Kidney (tissue), 14 donors: ENCODE data around the gene EIF2A. TPM values are rescaled to one million over a fixed set of nuclear protein-coding genes. Genes with fewer than 3 reads are reported as not detected.
A peak's percentile ranks its signal among the peaks of the same experiment; 100 is the strongest.

Experiments used
- DNase-seq, 5 donors: peaks; one replicate each; pipeline ENCODE4 v3.0.0-alpha.2; 2013 to 2020
- FAIRE-seq: peaks from 2 replicates; lab custom pipeline; 2012; peaks lifted over from hg19 to GRCh38; lab: Jason Lieb, UNC
- H3K27ac ChIP-seq, 2 donors: one replicate each; pipeline ENCODE4 v1.7.0; 2013; ENCODE audit warnings: low read depth in 2 of 2, low read length in 2 of 2, inconsistent platforms in 1 of 2
- H3K27me3 ChIP-seq: one replicate; pipeline ENCODE4 v1.7.1; 2013; ENCODE audit warnings: low read length, inconsistent platforms; ENCODE audit not compliant: control insufficient read depth, insufficient read depth
- H3K36me3 ChIP-seq, 3 donors: one replicate each; pipeline versions ENCODE4 v1.7.0 to v1.7.1; 2013; ENCODE audit warnings: low read length in 3 of 3, control low read depth in 1 of 3, inconsistent platforms in 1 of 3; ENCODE audit not compliant: insufficient read depth in 3 of 3, control insufficient read depth in 2 of 3
- H3K4me1 ChIP-seq, 3 donors: one replicate each; pipeline versions ENCODE4 v1.7.0 to v1.7.1; 2013; ENCODE audit warnings: low read length in 3 of 3, inconsistent platforms in 1 of 3, low read depth in 1 of 3; ENCODE audit not compliant: control insufficient read depth in 2 of 3, insufficient read depth in 2 of 3
- H3K4me3 ChIP-seq, 3 donors: one replicate each; pipeline versions ENCODE4 v1.7.0 to v1.8.1; 2013; ENCODE audit warnings: low read length in 3 of 3, control low read depth in 1 of 3, inconsistent platforms in 1 of 3
- H3K9ac ChIP-seq, 3 donors: one replicate each; pipeline versions ENCODE4 v1.7.0 to v1.7.1; 2013; ENCODE audit warnings: low read length in 3 of 3, control low read depth in 1 of 3, inconsistent platforms in 1 of 3
- H3K9me3 ChIP-seq, 3 donors: one replicate each; pipeline versions ENCODE4 v1.7.0 to v1.7.1; 2013; ENCODE audit warnings: low read length in 3 of 3, control low read depth in 1 of 3, inconsistent platforms in 1 of 3; ENCODE audit not compliant: control insufficient read depth in 2 of 3, insufficient read depth in 1 of 3
- intact Hi-C: fragments of 100-400 bp; cut with DNase I; formaldehyde crosslinking; loops from one replicate; pipeline ENCODE4 v1.11.1; 2022
- polyA plus RNA-seq: library from polyadenylated mRNA; stranded (reverse); fragments of 350-450 nt; fragmentation: Illumina TruSeq; extraction: RNeasy Lipid Tissue Mini Kit (QIAGEN cat#74804); gene quantifications from one replicate; pipeline ENCODE4 v1.2.3, GENCODE V29; 2014; ENCODE audit warnings: low read depth, low replicate concordance; ENCODE audit not compliant: insufficient read depth
- total RNA-seq: library from RNA; stranded (reverse); fragmentation: NEBNext Ultra II Directional; extraction: Animal tissue kit (Norgen Biotek cat#: 25700); gene quantifications from one replicate; pipeline ENCODE4 v1.2.1, GENCODE V29; 2021
- TF ChIP-seq, protein P1 (sequence below): IDR thresholded peaks from 3 replicates; pipeline ENCODE4 v1.5.1; 2012; ENCODE audit warnings: mild to moderate bottlenecking, moderate library complexity, borderline replicate concordance; ENCODE audit not compliant: insufficient read depth; ENCODE audit errors: extremely low read depth
- donor health status: control.
- donor health status: control.
- donor health status: control.
- donor health status: control.
- donor health status: control.
- donor health status: DM: yes; HTN: yes; CAD: no.
- donor health status: Normal renal cell carcinoma (clear cell type).

The EIF2A gene
- total and polyA plus RNA-seq, 2 donors from 2014 or later, result 48.2 to 70.5 TPM

DNA sequence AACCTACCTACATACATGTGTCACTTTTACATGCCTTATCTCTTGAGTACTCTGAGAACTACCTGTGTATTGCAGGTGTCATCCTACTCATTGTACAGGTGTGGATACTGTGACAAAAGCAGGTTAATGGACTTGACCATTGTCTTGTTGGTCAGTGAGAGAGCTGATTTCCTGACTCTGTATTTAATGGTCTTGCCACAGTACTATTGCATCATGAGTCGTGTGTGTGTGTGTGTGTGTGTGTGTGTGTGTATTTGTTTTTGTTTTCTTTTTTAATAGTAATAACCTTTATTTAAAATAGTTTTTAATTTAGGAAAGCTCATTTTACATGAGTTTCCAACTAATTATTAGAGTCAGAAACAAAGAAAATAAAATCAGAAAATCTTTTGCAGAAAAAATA lies 64.2 kb downstream of the EIF2A start:
- H3K27me3 ChIP-seq, result no peaks in the 10 kb centered on the region
- H3K9me3 ChIP-seq, result no peaks in the 10 kb centered on the region
- FAIRE-seq (no peak), DNase-seq (no peak)
- peaks cover 0 to 10% (median 8%) of the 10 kb centered on the region in 3 donors for H3K4me1 ChIP-seq
- no peak overlapping the region for H3K27ac ChIP-seq
- H3K9ac ChIP-seq, result no peak overlapping the region
- H3K4me3 ChIP-seq, result no peak overlapping the region
- TF ChIP-seq, protein P1, sequence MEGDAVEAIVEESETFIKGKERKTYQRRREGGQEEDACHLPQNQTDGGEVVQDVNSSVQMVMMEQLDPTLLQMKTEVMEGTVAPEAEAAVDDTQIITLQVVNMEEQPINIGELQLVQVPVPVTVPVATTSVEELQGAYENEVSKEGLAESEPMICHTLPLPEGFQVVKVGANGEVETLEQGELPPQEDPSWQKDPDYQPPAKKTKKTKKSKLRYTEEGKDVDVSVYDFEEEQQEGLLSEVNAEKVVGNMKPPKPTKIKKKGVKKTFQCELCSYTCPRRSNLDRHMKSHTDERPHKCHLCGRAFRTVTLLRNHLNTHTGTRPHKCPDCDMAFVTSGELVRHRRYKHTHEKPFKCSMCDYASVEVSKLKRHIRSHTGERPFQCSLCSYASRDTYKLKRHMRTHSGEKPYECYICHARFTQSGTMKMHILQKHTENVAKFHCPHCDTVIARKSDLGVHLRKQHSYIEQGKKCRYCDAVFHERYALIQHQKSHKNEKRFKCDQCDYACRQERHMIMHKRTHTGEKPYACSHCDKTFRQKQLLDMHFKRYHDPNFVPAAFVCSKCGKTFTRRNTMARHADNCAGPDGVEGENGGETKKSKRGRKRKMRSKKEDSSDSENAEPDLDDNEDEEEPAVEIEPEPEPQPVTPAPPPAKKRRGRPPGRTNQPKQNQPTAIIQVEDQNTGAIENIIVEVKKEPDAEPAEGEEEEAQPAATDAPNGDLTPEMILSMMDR, result no peak
- intact Hi-C loops, result no loop called here
- no peaks in the 10 kb centered on the region for H3K36me3 ChIP-seq

DNA sequence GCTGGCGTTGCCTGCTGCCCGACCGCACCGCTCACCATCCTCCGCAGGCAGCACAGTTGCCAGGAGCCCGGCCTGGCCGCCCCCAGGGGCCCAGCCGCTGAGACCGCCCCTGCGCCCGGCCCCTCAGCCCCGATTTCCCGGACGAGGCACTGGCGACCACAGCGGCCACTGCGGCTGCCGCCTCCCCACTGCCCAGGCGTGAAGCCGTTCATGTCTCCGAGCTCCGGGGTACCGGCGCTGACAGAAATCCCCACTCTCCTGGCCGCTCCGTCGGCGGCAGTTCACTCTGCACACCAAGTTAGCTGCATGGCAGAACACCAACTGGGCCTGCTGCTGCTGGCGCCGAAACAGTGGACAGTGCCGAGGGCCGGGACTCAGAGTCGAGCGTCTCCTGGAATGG lies 65.1 kb downstream of the EIF2A start:
- intact Hi-C loops, result no loop called here
- Histone ChIP-seq H3K9me3 (no peaks in the 10 kb centered on the region), H3K4me3 (no peak overlapping the region), H3K9ac (no peak overlapping the region), H3K27ac (no peak overlapping the region), H3K27me3 (no peaks in the 10 kb centered on the region), H3K4me1 (peaks cover 0 to 10% (median 8%) of the 10 kb centered on the region in 3 donors), H3K36me3 (no peaks in the 10 kb centered on the region)
- TF ChIP-seq, protein P1, result no peak
- FAIRE-seq, result no peak
- peak in 1 of 5 donors; percentile 70 for DNase-seq

DNA sequence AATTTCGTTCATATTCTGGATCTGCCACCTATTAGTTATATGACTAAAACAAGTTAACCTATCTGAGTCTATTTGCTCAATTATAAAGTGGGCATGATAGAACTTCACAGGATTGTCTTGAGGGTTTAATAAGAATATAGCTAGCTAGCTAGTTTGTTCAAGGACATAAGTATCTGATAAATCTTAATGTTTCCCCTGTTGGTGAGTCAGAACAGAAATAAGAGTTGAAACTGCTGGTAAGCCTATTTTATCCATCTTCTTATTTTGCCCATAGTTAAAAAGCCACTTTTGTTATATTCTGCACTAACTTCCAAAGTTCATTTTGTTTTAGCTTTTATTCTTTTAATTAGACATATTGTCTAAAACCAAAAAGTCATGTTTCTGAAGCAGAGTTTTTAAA lies 65.9 kb downstream of the EIF2A start:
- intact Hi-C loops, result no loop called here
- Histone ChIP-seq H3K9me3 (no peaks in the 10 kb centered on the region), H3K36me3 (no peaks in the 10 kb centered on the region), H3K4me1 (peaks cover 0 to 7% (median 5%) of the 10 kb centered on the region in 3 donors), H3K9ac (no peak overlapping the region), H3K4me3 (no peak overlapping the region), H3K27me3 (no peaks in the 10 kb centered on the region), H3K27ac (no peak overlapping the region)
- FAIRE-seq (no peak), DNase-seq (no peak)
- TF ChIP-seq, protein P1, result no peak

DNA sequence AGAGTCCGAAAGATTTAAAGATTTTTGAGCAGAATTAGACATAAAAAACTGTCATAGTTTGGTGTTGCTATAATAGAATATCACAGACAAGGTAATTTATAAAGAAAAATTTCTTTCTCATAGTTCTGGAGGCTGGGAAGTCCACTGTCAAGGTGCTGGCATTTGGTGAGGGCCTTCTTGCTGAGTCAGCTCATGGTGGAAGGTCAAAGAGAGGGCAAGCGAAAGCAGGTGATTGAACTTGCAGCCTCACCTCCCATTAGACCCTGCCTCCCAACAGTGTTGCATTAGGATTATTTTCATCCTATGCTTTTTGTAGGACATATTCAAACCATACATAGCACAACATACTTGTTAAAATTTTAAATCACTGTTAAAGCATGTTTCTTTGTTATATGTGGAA lies 66.4 kb downstream of the EIF2A start:
- intact Hi-C loops, result no loop called here

More for the DNA sequence above, 66.4 kb downstream of the EIF2A start:
- H3K27ac ChIP-seq, result no peak overlapping the region
- no peaks in the 10 kb centered on the region for H3K9me3 ChIP-seq
- TF ChIP-seq, protein P1, result no peak
- DNase-seq, result no peak
- H3K36me3 ChIP-seq, result no peaks in the 10 kb centered on the region
- no peak overlapping the region for H3K9ac ChIP-seq
- H3K27me3 ChIP-seq, result no peaks in the 10 kb centered on the region
- FAIRE-seq, result no peak
- H3K4me1 ChIP-seq, result peaks cover 0 to 5% (median 4%) of the 10 kb centered on the region in 3 donors
- no peak overlapping the region for H3K4me3 ChIP-seq
